IPS-11a (cell line): ENCODE data around the gene KRT36.

Source experiments
- H3K4me3 ChIP-seq: one replicate; pipeline ENCODE4 v1.5.1; 2013; ENCODE audit warnings: low read depth, low read length, control low read depth

Gene KRT36

GRCh38 chr17:41489531-41489930, at the start of gene KRT36:
TSS of gene KRT36 (minus strand) at chr17:41489910. CDS start at chr17:41489864, 46 bp downstream.
- no peak within 1 kb of the TSS for H3K4me3 ChIP-seq

- H3K4me3 ChIP-seq = no peak overlapping the region
Measured at GRCh38 chr17:41539071-41539492, 49.4 kb upstream of the KRT36 start.

GRCh38 chr17:41538565-41538991, 48.9 kb upstream of the KRT36 start:
- no peak overlapping the region for H3K4me3 ChIP-seq

GRCh38 chr17:41537990-41538389, 48.3 kb upstream of the KRT36 start:
- H3K4me3 ChIP-seq = no peak overlapping the region

GRCh38 chr17:41537614-41537954, 47.9 kb upstream of the KRT36 start:
- no peak overlapping the region for H3K4me3 ChIP-seq

DNA sequence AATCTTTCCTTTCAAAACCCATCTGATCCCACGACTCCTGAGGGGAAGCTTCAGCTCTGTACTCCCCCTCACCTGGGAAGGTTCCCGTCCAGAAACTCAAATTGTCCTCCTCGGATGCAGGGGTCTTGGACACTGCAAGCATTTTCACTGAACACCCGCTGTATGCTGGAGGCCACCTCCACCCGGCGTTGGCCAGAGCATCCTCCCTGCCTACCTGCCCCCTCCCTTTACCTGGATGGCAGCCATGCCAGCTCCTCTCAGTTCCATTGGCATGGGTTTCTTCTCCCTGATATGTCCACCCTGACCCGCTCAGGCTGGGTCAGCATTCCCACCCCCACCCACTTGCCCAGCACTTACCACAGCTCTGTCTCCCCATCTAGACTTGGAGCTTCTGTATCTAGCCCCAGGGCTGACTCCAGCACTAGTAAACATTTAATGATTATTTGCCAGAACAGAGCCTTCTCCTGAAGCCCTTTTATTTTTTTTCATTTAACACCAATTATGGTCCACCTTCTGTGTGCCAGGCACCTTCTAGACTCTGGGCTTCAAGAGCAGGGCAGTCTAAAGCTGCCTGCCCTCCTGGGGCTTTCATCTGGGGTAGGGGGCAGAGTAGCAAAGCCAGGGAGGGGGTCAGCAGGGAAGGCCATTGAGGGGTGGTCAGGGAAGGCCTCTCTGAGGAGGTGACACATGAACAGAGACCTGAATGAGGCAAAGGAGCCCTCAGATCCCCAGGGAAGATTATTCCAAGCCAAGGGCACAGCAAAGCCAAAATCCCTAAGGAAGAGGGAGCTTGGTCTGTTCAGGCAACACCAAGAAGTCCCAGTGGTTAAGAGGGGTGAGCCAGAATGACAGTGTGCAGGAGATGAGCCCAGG, 47.3 kb upstream of the KRT36 start:
- H3K4me3 ChIP-seq = no peak overlapping the region

DNA sequence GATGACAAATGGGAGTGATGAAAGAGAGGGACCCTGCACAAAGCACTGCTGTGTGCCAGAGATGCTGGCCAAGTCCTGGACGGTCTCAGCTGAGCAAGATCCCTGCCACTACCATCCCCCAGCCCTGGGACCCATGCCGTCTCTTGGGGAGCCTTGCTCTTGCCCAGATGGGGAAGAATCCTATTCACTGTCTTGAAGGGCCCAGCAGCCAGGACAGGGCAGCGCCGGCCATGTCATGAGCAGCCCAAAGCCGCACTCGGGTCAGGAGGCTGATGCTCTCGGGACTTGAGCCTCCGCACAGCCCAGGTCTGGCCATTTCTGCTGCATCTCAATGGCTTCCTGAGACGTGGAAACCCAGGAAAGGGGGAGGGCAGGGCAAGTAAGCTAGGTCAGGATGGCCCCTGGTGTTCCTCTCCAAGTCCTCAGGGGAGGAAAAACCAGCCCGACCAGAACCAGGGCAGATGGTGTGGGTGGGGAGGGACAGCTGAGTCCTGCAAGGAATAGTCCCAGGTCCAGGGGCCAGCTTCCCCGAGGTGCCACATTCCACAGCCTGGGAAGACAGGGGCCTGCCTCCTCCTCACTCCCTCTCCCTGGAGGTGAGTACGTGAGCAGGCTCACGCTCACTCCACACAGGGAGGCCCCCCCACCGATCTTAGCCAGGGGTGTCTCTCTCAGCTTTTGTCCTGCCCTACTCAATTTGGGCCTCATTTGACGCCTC, 46.2 kb upstream of the KRT36 start:
- H3K4me3 ChIP-seq = no peak overlapping the region

DNA sequence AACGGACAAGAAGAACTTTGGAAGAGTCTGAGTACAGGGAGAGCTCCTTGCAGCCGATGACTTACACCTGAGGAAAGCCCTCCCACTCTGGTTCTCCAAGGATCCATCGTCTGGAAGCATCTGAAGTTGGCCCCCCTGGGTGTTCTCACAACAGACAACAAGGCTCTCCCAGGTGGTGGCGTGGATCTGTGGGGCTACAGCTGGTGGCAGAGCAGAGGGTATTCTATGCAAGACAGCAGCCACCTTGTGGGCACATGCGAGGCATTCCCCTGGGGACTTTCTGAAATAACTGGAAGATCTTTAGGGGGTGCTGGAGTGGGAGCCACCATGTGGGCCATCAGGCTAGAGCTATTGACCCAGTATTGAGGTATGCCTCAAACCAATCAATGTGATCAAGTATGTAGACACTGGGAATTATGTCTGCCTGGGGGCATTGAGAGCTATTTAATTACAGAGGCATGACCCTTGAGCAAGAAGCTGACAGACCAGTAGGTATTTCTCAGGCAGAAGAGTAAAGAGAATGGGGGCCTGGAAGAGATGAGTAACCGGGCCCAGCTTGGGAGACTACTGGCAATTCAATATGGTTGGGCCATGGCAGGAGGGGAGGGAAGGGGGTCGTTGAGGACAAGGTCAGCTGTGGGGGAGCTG, 45.3 kb upstream of the KRT36 start:
- no peak overlapping the region for H3K4me3 ChIP-seq

- H3K4me3 ChIP-seq = no peak overlapping the region
Measured at GRCh38 chr17:41533613-41534012, 43.9 kb upstream of the KRT36 start.

GRCh38 chr17:41532947-41533570, 43.3 kb upstream of the KRT36 start:
- no peak overlapping the region for H3K4me3 ChIP-seq

DNA sequence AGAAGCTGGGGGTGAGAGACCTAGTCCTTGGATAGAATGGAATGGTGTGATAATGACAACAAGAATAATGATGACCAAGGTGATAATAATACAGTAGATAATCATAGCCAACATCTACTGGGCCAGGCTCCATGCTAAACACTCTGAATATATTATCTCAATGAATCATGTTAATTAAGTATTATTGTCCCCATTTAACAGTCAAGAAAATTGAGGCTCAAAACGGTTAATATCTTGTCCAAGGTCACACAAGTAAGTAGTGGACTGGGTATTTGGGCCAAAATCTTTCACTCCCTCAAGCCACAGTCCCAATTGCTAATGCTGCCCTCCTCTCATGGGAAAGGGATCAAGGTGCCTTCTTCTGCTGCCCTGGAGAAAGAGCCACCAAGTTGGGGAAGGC, 42.3 kb upstream of the KRT36 start:
- no peak overlapping the region for H3K4me3 ChIP-seq

GRCh38 chr17:41530062-41531048, 40.6 kb upstream of the KRT36 start:
- no peak overlapping the region for H3K4me3 ChIP-seq

GRCh38 chr17:41529491-41529915, 39.8 kb upstream of the KRT36 start:
- H3K4me3 ChIP-seq = no peak overlapping the region

GRCh38 chr17:41528959-41529353, 39.2 kb upstream of the KRT36 start:
- no peak overlapping the region for H3K4me3 ChIP-seq

- H3K4me3 ChIP-seq = peak overlapping the region; percentile 75
Measured at GRCh38 chr17:41527063-41528023, 37.6 kb upstream of the KRT36 start.

DNA sequence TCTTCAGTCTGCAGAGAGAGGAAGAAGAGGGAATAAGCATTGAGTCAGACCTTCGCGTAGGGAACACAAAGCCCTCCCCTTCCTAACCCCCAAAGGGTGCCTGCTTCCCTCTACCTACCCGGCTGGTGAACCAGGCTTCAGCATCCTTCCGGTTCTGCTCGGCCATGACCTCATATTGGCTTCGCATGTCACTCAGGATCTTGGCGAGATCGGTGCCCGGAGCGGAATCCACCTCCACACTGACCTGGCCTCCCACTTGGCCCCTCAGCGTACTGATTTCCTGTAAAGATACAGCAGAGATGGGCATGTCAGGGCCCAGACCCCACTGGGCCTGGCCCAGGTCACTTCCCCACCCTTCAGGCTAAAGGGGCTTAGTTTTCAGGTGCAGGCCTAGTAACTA, 34.6 kb upstream of the KRT36 start:
- no peak overlapping the region for H3K4me3 ChIP-seq

GRCh38 chr17:41523787-41524186, 34.1 kb upstream of the KRT36 start:
- no peak overlapping the region for H3K4me3 ChIP-seq

- H3K4me3 ChIP-seq = no peak overlapping the region
Measured at GRCh38 chr17:41523225-41523593, 33.5 kb upstream of the KRT36 start.
